Hindlimb muscle (tissue), 1 donor: ENCODE results near the gene PPP1R9A. TPM values are rescaled to one million over a fixed set of nuclear protein-coding genes. Genes with fewer than 3 reads are reported as not detected.

Experiments used
- DNase-seq: peaks from one replicate; pipeline ENCODE4 v3.0.0-alpha.2; 2013
- polyA plus RNA-seq: library from polyadenylated mRNA; unstranded; fragments of 120-200 nt; gene quantifications from one replicate; pipeline ENCODE4 v1.2.1, GENCODE V29; 2013; ENCODE audit not compliant: insufficient read length

The PPP1R9A gene
- polyA plus RNA-seq, 1 donor: 28.7 TPM

GRCh38 chr7:95209276-95209675 lies 301.9 kb downstream of the PPP1R9A start:
- DNase-seq: no peak

GRCh38 chr7:95209788-95210187 lies 302.4 kb downstream of the PPP1R9A start:
- DNase-seq: no peak

- DNase-seq: no peak
Measured at GRCh38 chr7:95213148-95213547, 305.8 kb downstream of the PPP1R9A start.

- DNase-seq: peak; percentile 81
Measured at GRCh38 chr7:95213809-95214492, 306.6 kb downstream of the PPP1R9A start.

GRCh38 chr7:95219721-95220120 lies 312.3 kb downstream of the PPP1R9A start:
- DNase-seq: no peak

- peak; percentile 70 for DNase-seq
Measured at GRCh38 chr7:95220328-95220727, 312.9 kb downstream of the PPP1R9A start.

GRCh38 chr7:95225301-95225700 lies 317.9 kb downstream of the PPP1R9A start:
- DNase-seq: no peak

- no peak for DNase-seq
Measured at GRCh38 chr7:95229301-95229700, 321.9 kb downstream of the PPP1R9A start.

- no peak for DNase-seq
Measured at GRCh38 chr7:95238252-95238943, 331.0 kb downstream of the PPP1R9A start.

- no peak for DNase-seq
Measured at GRCh38 chr7:95240921-95241320, 333.5 kb downstream of the PPP1R9A start.

- no peak for DNase-seq
Measured at GRCh38 chr7:95242266-95242665, 334.9 kb downstream of the PPP1R9A start.

- DNase-seq: no peak
Measured at GRCh38 chr7:95244616-95245015, 337.2 kb downstream of the PPP1R9A start.

GRCh38 chr7:95245828-95246500 lies 338.6 kb downstream of the PPP1R9A start:
- DNase-seq: no peak

- peak; percentile 76 for DNase-seq
Measured at GRCh38 chr7:95246831-95247370, 339.5 kb downstream of the PPP1R9A start.

GRCh38 chr7:95250571-95250970 lies 343.2 kb downstream of the PPP1R9A start:
- no peak for DNase-seq

- DNase-seq: no peak
Measured at GRCh38 chr7:95251966-95252365, 344.6 kb downstream of the PPP1R9A start.

- DNase-seq: no peak
Measured at GRCh38 chr7:95253986-95254385, 346.6 kb downstream of the PPP1R9A start.

GRCh38 chr7:95255691-95256090 lies 348.3 kb downstream of the PPP1R9A start:
- DNase-seq: no peak

GRCh38 chr7:95261895-95262415 lies 354.6 kb downstream of the PPP1R9A start:
- no peak for DNase-seq

- no peak for DNase-seq
Measured at GRCh38 chr7:95262875-95263274, 355.5 kb downstream of the PPP1R9A start.

GRCh38 chr7:95263785-95264362 lies 356.5 kb downstream of the PPP1R9A start:
- DNase-seq: no peak

GRCh38 chr7:95264363-95264891 lies 357.0 kb downstream of the PPP1R9A start:
- DNase-seq: peak; percentile 55
